ENCODE measurements around the gene KIRREL3.

The KIRREL3 gene

DNA sequence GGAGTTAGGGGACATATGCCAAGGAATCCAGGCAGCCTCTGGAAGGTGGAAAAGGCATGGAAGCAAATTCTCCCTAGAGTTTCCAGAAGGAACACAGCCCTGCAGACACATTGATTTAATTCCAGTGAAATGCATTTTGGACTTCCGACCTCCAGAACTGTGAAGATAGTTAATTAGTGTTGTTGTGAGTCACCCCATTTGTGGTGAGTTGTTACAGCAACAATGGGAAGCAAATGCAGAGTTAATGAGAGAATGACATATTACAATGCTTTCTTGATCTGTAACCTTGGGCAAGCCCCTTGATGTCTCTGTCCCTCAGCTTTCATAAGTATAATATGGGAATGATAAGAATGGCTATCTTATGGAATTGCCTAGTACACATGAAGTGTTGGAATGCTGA, 178.7 kb downstream of the KIRREL3 start:
- no peak for DNase-seq

DNA sequence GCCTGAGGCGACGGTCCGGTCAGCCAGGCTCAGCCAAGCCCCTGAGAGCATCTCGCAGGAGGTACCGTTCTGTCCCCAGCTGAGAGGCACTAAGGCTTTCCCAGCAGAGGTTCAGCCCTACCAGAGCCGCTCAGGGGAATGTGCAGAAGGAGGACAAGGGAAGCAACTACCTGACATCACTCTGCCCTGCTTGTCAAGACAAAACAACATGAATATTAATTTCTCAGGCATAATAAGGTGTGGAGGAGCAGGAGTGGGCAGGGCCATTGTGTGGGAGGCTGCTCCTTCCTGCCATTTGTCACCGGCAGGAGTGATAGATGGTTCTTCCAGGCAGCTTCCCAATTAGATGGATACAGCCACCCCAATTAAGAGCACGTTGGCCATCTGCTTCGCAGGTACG, 181.4 kb downstream of the KIRREL3 start:
- DNase-seq, result no peak

DNA sequence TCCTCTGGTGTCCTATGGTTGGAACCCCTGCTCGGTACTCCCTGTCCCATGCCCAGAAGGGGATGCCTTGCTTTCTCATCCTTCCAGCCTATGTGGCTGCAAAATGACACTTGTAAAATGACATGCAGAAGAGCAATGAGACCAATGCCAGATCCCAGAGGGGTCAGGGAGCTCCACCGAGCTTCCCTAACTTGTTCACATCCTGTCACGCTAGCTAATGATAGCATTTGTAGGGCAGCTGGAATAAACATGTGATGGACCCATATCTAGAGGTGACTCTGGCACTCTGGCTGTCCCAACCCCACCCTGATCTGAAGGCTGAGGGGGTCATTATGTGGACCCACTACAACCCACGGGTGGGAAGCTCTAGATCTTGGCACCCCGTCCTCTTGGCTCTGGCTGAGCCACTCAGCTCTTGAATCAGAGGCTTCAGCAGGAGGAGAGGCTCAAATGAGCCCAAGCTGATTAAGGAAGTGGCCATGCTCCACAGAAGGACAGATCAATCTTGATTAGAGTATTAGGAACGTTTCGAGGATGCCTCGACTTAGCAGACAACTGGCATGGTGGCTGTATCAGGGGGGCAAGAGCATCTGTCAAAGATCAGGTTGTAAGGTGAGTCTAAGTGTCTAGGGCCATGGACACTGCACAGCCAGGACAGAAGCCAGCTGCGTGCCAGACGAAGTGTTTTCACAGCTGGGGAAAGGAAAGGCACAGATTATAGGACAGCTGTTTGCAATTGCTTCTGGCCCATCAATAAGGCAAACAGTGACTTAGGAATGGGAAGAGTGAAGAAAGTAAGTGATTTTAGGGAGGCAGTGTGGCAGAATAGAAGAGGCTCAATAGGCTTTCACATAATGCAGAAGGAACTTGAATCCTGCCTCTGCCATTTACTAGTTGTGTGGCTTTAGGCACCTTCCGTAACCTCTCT, 182.8 kb downstream of the KIRREL3 start:
- no peak for DNase-seq

DNA sequence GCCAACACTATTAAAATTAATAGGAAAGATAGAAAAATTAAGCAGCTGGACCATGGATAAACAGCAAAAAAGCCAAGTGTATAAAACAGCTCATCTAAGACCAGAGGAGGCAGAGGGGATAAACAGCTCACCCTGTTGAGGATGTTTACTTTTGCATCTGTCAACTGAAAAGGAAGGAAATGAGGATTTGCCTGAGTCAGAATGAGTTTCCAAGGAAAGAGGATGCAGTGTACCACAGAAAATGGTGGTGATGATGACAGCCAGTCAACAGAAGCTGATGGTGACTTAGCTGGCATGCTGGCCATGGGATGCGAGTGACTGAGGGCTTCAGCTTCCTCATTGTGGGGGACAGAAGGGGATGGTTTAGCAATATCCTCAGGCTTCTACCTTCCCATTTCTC, 183.5 kb downstream of the KIRREL3 start:
- DNase-seq, result no peak

DNA sequence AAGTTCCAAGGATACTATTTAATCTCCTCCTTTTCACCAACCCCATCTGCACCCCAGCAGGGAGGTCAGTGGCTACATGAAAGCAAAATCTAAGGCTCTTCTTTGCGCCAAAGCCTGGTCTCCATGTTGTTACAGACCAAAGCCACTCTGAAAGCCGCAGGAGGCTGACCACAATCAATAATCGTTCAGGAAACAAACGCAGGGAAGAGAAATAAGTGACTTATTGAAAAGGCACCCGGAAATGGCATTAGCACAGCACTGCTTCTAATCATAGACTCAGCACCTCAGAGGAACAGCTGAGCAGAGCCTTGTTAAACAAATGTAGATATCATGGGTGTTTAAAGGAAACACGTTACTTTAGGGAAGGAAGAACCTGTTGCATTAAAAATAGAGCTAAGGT, 183.9 kb downstream of the KIRREL3 start:
- no peak for DNase-seq

DNA sequence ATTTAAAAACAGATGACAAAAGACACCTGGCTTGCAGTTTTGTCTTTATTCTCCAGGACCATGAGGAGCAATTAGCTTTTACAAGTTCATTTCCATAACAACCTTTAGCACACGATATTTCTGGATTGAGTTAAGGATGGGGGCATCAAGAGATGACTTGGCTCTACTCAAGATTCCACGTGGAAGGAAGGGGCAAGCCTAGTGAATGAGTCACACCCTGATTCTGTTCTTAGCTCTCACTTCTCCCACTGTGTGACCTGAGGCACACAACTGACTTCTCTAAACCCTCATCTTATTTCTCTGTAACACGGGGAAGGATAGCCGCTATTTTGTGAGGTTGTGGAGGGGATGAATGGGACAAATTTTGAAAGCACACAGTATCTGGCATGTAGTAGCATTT, 185.5 kb downstream of the KIRREL3 start:
- DNase-seq, result no peak

DNA sequence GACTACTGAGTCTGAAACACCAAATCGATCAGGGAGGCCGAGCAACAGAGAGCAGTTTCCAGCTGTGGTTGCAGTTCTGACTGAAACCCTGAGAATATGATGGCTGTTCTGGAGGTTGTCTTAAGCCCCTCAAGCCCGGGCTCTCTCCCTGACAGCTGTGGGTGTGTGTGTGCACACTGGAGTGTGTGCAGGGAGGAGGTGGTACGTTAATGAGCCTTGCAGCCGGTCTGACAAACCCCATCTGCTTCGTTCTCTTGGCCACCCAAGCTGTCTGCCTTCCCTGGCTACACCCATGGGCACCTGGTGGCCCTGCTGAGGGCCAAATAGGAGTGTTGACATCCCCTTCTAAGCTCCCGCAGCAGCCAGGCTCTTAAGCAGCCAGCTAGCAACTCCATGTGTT, 189.8 kb downstream of the KIRREL3 start:
- DNase-seq, result no peak

DNA sequence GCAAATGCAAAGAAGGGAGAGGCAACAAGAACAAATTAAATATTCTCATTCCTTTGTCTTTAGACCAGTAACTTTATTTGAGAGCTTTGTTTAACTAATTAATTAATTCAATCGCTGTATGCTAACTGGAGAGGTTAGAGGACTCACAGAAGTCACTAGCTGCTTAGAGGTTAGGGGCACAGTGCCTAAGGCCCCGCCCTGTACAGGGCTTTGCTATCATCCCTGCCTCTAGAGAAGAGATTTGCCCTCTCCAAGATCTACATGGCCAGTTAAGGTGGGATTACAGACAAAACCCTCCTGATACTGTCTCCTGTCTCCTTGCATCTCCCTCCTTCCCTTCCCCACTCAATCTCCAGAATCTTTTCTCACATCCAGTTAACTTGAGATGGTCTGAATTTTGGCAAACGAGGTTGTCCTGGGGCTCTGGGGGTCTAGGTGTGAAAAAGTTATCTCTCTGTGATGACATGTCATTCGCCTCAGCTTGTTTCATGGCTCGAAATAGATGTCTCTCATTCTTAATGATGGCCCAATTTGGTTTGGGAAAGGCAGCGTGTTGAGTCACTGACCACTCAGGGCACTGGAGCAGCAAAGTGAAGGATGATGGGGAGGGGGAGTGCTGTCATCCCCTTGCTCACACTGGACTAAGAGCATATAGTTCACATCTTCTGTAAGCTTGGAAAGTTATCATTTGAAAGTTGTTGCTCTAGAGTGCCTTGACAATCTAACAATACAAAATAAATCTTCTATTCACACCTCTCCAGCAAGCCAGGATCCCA, 190.9 kb downstream of the KIRREL3 start:
- DNase-seq, result no peak

DNA sequence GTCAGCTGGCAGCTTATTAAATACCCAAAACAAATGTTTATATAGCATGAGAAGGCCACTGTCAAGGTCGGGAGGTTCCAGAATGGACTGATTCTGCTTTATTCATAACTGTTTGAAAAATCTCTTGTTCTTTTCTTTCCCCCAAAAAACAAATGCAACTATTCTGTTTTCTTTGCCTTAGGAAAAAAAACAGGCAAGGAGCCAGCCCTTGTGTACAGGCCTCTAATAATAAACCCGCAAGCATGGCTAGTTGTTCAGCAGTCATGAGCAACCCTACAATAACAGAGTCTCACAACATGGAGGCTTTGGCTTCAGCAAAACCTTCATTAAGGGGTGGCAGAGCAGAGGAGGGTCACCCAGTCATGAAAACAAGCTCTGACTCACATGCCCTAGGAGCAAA, 191.7 kb downstream of the KIRREL3 start:
- DNase-seq, result no peak

DNA sequence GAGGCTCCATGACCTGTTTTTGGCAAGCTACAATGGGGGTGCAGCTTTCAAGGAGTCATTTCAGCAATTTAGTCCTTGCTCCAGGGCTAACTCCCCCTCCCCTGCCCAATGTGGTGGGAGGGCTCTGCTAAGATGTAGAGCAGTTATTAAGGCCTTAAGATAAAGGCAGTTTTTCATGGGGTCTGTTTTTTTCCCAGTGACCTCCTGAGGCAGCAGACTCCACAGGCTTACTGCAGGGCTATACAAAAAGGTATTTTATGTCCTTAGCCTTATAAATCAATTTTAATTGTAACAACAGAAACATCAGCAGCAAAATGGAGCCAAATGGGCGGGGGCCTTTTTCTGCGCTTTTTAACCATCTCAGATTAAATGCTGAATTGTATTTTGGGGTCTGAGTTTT, 192.3 kb downstream of the KIRREL3 start:
- no peak for DNase-seq

DNA sequence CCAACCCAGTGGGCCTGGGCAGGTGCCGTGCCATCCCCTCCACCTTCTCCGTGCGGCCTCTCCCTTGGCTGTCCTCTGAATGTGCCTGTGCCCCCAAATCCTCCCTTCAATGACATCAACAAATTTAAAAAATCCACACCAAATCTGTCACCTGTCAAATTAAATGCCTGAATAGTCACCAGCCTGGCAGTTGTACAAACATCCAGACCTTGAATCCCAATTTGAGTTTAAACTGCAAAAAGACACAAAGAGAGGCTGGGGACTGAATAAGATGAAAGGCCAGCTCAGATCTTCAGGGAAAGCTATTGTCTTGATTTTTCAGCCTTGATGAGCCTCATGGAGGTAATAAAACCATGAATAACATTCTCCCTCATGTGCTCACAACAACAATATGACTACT, 194.7 kb downstream of the KIRREL3 start:
- DNase-seq, result no peak

DNA sequence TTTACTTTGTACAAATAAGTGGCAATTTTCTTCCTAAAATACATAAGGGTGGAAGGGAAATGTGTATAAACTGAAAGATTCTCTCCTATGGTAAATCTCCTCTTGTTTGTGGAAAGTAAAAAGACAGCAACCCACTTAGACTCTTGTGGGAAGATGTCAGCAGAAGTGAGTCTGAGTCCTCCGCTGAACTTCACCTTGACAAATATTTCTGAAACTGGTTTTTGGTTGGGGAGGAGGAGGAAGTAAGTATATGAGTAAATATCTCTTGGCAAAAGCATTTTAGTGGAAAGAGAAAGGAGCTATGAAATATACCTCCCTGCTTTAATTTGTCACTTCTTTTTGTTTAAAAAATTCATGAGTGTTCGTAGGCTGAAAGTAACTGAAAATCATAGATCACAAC, 196.2 kb downstream of the KIRREL3 start:
- DNase-seq, result no peak

DNA sequence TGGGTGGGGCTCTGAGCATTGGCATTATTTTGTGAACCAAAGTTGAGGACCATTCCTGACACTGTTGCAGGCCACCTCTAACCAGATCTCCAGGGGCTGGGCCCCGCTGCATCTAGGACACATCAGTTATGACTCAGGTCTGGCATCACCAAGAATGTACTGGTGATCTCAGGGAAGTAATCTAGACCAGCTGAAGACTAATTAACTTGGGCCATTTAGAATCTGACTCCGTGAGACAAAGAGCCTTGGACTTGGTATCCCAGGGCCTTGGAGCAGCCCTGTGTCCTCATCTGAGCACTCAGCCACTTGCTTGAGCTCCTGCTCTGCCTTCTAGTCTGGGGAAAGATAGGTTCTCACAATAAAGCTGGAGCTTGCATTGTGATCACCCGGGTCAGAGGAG, 200.6 kb downstream of the KIRREL3 start:
- DNase-seq, result no peak

DNA sequence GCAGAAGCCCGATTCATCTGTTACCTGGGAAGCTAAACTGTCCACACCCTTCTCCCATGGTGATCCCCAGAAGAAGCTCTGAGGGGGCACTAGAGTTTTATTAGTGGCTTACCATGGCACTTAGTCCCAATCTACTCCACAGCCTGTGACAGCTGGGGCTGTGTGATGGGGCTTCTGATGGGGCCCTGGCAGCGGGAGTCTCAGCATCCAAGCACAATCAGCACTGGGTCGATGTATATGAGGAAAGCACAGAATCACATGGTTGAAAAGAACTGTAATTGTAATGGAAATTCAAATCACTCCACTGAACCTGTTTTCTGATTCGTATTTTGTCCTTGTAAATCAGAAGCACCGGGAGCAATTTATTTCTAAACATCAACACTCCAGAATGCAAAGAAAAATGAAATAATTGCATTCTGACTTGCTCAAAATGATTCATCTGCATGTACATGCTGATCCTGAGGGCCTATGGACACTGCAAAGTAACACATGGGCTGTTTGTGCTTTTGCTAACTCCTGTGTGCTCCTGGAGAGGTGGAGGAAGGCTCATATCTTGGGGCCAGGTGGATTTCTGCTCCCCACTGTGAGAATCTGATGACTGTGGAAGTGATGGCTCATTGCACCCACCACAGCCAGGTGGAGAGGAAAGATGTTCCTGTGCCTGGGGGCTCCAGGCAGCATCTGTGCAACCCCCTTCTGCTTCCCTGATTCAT, 203.0 kb downstream of the KIRREL3 start:
- DNase-seq, result no peak

DNA sequence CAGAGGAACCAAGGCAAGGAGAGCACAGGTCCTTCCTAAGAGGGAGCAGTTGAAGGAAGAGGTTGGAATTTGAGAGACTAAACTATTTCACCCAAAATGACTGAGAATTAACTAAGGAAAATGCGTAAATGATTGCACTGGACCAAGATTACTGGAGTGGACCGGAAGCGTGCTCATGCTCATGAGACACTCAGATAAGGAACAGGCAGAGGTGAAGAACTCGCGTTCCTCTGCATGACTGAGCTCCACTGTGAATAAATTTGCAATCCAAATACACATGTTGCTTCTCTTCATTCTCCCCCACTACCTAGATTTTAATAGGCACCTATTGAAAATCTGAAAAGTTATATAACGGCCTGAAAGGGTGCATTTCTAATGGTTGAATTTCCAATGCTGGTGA, 207.0 kb downstream of the KIRREL3 start:
- no peak for DNase-seq

DNA sequence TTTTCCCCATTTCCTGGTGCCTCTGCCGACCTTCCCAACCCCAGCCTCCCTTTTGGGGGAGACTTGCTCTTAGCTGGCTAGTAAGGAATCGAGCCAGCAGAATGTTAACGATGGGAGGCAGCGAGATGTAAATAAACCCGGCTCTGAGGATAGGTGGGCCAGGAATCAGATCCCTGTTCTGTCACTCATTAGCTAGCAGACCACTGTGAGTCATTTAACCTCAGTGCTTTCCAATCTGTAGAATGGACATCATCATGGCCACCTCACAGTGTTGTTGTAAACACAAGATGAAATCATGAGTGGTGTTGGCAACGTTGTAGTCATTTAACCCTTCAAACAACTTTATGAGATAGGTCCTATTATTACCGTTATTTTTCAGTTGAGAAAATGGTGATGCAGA, 208.6 kb downstream of the KIRREL3 start:
- no peak for DNase-seq

DNA sequence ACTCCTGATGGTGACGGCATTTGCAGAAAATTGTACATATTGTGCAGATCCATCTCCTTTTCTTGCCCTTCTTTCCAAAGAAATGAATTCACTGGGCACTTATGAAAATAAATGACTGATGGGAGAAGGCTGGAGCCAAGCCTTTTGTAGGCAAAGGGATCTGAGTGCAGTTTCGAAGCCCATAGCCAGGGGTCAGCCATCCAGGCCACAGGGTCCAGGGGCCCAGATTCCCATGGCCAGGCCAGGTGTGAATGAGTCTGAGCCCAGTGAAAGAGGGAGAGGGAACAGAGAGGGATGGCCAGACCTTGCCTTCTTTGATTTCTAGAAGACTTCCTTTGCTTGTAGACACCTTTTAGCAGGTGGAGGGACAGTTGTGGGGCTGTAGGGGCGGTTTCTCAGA, 209.1 kb downstream of the KIRREL3 start:
- no peak for DNase-seq

DNA sequence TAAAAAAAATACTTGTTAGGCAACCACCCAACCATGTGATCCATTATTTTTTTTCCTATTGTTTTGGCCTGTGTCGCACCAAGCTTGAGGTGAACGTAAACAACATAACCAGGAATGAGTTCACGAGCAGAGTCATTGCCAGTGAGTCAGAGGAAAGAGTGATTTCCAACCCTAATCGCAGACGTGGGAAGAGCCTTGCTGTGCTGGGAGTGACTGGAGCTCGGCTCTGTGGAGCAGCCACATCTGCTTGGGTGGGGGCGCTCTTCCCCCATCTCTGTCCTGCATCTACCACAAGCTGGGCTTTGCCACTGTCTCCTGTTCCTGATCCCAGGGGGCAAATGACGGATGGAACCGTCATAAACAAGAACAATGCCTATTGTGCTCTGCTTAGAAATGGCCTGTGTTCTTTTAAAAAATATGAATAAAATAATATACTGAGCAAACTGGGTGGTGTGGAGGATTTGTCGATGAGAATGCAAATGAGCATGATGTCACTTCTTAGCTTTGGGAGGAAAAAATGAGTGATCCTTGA, 210.0 kb downstream of the KIRREL3 start:
- DNase-seq, result no peak

DNA sequence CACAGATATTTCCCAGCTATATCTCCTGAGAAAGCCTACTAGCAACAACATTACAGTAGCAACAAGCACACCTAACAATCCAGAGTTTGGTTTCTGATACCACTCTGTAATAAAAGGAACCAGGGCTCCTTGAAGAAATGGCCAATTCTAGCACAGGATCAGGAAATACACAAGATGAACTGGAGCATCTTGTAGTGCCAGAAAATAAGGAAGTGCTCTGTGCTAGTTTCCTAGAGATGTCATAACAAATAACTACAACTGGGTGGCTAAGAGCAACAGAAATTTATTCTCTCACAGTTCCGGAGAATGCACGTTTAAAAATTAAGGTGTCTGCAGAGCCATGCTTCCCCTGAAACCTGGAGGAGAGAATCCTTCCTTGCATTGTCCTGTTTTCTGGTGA, 217.8 kb downstream of the KIRREL3 start:
- no peak for DNase-seq

DNA sequence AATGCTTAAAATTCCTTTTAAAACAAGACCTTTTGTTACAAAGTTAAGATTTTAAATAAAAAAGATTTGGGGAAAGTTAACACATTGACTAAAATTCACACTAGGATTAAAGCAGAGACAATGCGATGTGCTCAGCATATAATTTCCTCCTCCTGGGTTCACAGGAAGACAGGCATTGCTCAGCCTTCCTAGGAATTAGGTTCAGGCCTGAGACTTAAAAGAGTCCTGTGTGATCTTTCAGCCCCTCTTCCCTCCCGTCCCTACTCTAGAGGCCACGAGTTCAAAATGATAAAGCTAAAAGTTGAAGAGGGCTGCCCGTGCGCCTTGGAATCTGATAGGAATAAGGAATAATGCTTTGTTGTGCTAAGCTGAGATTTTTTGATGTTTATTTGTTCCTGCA, 218.6 kb downstream of the KIRREL3 start:
- DNase-seq, result no peak

DNA sequence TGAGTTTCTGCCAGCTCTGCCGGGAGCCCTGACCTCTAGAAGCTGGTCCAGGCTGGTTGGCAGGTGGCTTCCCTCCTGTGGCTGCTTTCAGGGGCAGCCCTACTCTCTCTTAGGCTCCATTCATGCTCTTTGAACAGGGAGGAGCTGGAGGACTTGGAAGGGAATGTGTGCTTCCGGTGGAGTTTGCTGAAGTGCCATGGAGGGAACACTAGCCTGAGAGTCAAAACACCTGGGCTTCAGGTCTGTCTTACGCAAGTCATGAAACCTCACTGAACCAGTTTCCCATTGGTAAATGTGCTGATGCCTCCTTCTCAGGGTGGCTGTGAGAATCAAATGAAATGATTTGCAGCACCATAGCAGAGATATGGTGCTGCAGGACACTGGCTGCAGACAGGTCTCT, 224.5 kb downstream of the KIRREL3 start:
- DNase-seq, result no peak

DNA sequence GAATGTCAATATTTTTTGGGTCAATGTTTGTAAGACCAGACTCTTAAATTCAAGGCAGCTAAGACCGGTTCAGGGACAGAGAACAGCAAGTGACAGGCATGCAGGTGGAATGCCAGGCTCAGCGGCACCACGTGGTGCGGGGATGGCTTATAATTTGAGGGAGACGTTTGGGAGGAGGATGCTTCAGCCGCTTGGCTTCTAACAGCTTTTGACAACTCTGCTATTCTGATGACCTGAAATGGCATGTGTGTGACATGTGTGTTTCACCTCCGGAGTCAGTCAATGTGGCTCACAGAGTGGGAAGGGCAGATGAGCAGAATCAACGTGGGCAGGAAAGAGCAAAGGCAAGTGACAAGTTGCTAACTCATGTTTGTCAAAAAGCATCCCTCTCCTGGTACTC, 228.3 kb downstream of the KIRREL3 start:
- DNase-seq, result no peak

DNA sequence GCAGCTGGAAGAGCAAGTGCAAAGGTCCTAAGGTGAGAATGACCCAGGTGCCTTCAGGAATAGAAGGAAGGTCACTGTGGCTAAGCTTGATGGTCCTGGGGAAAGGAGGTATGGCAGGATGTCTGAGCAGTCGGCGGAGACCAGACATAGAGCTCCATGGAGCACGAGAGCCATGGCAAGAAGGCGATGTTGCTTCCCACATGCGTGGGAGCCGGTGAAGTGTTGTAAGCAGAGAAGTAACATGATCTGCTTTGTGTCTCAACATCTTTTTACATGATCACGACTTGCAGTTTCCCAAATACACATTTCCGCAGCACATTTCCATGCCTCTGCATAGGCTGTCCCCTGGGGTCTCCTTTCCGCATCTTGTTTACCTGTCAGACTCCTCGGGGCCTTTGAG, 231.9 kb downstream of the KIRREL3 start:
- no peak for DNase-seq
